OCI-LY1 (cell line): ENCODE measurements around the gene INKA2.
A peak's percentile ranks its signal among the peaks of the same experiment; 100 is the strongest.

Experiments used
- H2AFZ ChIP-seq: fragments of 200-600 bp; sonication (generic), shearing (Covaris generic); 2 replicates; pipeline ENCODE4 v1.6.0; 2014; ENCODE audit warnings: antibody characterized with exemption, mild to moderate bottlenecking, low read length
- H3F3A ChIP-seq: fragments of 200-600 bp; sonication (generic), shearing (Covaris generic); 2 replicates; pipeline ENCODE4 v1.6.0; 2014; ENCODE audit warnings: mild to moderate bottlenecking, antibody characterized with exemption, low read length, moderate library complexity; ENCODE audit not compliant: insufficient read depth
- H3K27ac ChIP-seq: fragments of 200-600 bp; sonication (generic); 2 replicates; pipeline ENCODE4 v1.5.1; 2014; ENCODE audit warnings: low read length, mixed run types, mild to moderate bottlenecking, low read depth; ENCODE audit not compliant: poor library complexity, severe bottlenecking
- H3K27me3 ChIP-seq: fragments of 200-600 bp; sonication (generic); 2 replicates; pipeline ENCODE4 v1.6.0; 2014; ENCODE audit warnings: antibody characterized with exemption, mild to moderate bottlenecking, low read length, moderate library complexity; ENCODE audit not compliant: insufficient read depth
- H3K36me3 ChIP-seq: fragments of 200-600 bp; sonication (generic); 2 replicates; pipeline ENCODE4 v1.6.1; 2014; ENCODE audit warnings: mild to moderate bottlenecking, antibody characterized with exemption, low read length, moderate library complexity, mixed read lengths; ENCODE audit not compliant: insufficient read depth
- H3K4me1 ChIP-seq: fragments of 200-600 bp; sonication (generic); 2 replicates; pipeline ENCODE4 v1.5.1; 2014; ENCODE audit warnings: mild to moderate bottlenecking, low read length, moderate library complexity; ENCODE audit not compliant: insufficient read depth, severe bottlenecking
- H3K4me2 ChIP-seq: fragments of 200-600 bp; sonication (generic), shearing (Covaris generic); 2 replicates; pipeline ENCODE4 v1.6.1; 2014; ENCODE audit warnings: low read length
- H3K4me3 ChIP-seq: fragments of 200-600 bp; sonication (generic); 2 replicates; pipeline ENCODE4 v1.5.1; 2014; ENCODE audit warnings: low read length, low read depth, mild to moderate bottlenecking, mixed read lengths; ENCODE audit not compliant: poor library complexity, severe bottlenecking
- H3K79me2 ChIP-seq: fragments of 200-600 bp; shearing (Covaris generic); 2 replicates; pipeline ENCODE4 v1.6.1; 2016; ENCODE audit warnings: mixed run types, low read length, mixed read lengths; ENCODE audit not compliant: insufficient read depth
- H3K9ac ChIP-seq: fragments of 200-600 bp; sonication (generic), shearing (Covaris generic); 2 replicates; pipeline ENCODE4 v1.6.1; 2014; ENCODE audit warnings: mild to moderate bottlenecking, low read length, mixed read lengths
- H3K9me2 ChIP-seq: fragments of 200-600 bp; sonication (generic), shearing (Covaris generic); 2 replicates; pipeline ENCODE4 v1.6.1; 2014; ENCODE audit warnings: low read depth, mild to moderate bottlenecking, low read length, mixed read lengths
- H3K9me3 ChIP-seq: fragments of 200-600 bp; shearing (Covaris generic); 2 replicates; pipeline ENCODE4 v1.6.1; 2014; ENCODE audit warnings: low read length, mixed read lengths
- H4K20me1 ChIP-seq: fragments of 200-600 bp; sonication (generic), shearing (Covaris generic); 2 replicates; pipeline ENCODE4 v1.6.0; 2016; ENCODE audit warnings: mild to moderate bottlenecking, low read length; ENCODE audit not compliant: insufficient read depth
- CTCF ChIP-seq: fragments of 200-600 bp; sonication (generic), shearing (Covaris generic); IDR thresholded peaks from 2 replicates; pipeline ENCODE4 v1.5.1; 2017; ENCODE audit warnings: mild to moderate bottlenecking, antibody characterized with exemption, low read length, moderate library complexity, mixed read lengths
- EZH2 ChIP-seq: fragments of 200-600 bp; sonication (generic), shearing (Covaris generic); IDR thresholded peaks from 2 replicates; pipeline ENCODE4 v1.8.0; 2017; ENCODE audit warnings: borderline replicate concordance, mixed run types, mild to moderate bottlenecking, antibody characterized with exemption, low read length, moderate library complexity, mixed read lengths

Gene INKA2

GRCh38 chr1:111775966-111776365 lies 36.8 kb upstream of the INKA2 start:
- TF ChIP-seq CTCF (no peak), EZH2 (no peak)
- no peaks in the 10 kb centered on the region for H3F3A ChIP-seq
- no peaks in the 10 kb centered on the region for H3K79me2 ChIP-seq
- H4K20me1 ChIP-seq, result no peaks in the 10 kb centered on the region
- no peak overlapping the region for H3K27ac ChIP-seq
- H3K36me3 ChIP-seq, result no peaks in the 10 kb centered on the region
- no peak overlapping the region for H3K4me2 ChIP-seq
- H2AFZ ChIP-seq, result no peak overlapping the region
- H3K9ac ChIP-seq, result no peak overlapping the region
- no peaks in the 10 kb centered on the region for H3K4me1 ChIP-seq
- H3K9me3 ChIP-seq, result no peaks in the 10 kb centered on the region
- H3K4me3 ChIP-seq, result no peak overlapping the region
- H3K9me2 ChIP-seq, result no peaks in the 10 kb centered on the region
- no peaks in the 10 kb centered on the region for H3K27me3 ChIP-seq

- Histone ChIP-seq H3K36me3 (peaks cover 34% of the 10 kb centered on the region), H4K20me1 (no peaks in the 10 kb centered on the region), H3K9ac (no peak overlapping the region), H3K4me3 (no peak overlapping the region), H3K9me2 (no peaks in the 10 kb centered on the region), H3K4me1 (no peaks in the 10 kb centered on the region), H3K9me3 (no peaks in the 10 kb centered on the region), H2AFZ (no peak overlapping the region), H3K79me2 (no peaks in the 10 kb centered on the region), H3F3A (no peaks in the 10 kb centered on the region), H3K4me2 (no peak overlapping the region), H3K27me3 (no peaks in the 10 kb centered on the region), H3K27ac (no peak overlapping the region)
- no peak for TF ChIP-seq CTCF
- TF ChIP-seq EZH2, result no peak
Observed at GRCh38 chr1:111770916-111771315, 31.7 kb upstream of the INKA2 start.

- H2AFZ ChIP-seq, result no peak overlapping the region
- H3K36me3 ChIP-seq, result peaks cover 47% of the 10 kb centered on the region
- H3K4me2 ChIP-seq, result no peak overlapping the region
- TF ChIP-seq CTCF (peak; percentile 85), EZH2 (no peak)
- H3K4me3 ChIP-seq, result no peak overlapping the region
- no peaks in the 10 kb centered on the region for H3K9me2 ChIP-seq
- no peak overlapping the region for H3K27ac ChIP-seq
- H3K4me1 ChIP-seq, result no peaks in the 10 kb centered on the region
- H3F3A ChIP-seq, result no peaks in the 10 kb centered on the region
- no peaks in the 10 kb centered on the region for H3K27me3 ChIP-seq
- no peaks in the 10 kb centered on the region for H3K9me3 ChIP-seq
- H3K9ac ChIP-seq, result no peak overlapping the region
- no peaks in the 10 kb centered on the region for H4K20me1 ChIP-seq
- H3K79me2 ChIP-seq, result no peaks in the 10 kb centered on the region
Observed at GRCh38 chr1:111769517-111770146, 30.4 kb upstream of the INKA2 start.
